HuH-7.5 (cell line): ENCODE data around the gene CAMKK1.

ENCODE experiments used
- DNase-seq: peaks from one replicate; pipeline ENCODE4 v3.0.0; 2011; ENCODE audit warnings: low spot score

The CAMKK1 gene

DNA sequence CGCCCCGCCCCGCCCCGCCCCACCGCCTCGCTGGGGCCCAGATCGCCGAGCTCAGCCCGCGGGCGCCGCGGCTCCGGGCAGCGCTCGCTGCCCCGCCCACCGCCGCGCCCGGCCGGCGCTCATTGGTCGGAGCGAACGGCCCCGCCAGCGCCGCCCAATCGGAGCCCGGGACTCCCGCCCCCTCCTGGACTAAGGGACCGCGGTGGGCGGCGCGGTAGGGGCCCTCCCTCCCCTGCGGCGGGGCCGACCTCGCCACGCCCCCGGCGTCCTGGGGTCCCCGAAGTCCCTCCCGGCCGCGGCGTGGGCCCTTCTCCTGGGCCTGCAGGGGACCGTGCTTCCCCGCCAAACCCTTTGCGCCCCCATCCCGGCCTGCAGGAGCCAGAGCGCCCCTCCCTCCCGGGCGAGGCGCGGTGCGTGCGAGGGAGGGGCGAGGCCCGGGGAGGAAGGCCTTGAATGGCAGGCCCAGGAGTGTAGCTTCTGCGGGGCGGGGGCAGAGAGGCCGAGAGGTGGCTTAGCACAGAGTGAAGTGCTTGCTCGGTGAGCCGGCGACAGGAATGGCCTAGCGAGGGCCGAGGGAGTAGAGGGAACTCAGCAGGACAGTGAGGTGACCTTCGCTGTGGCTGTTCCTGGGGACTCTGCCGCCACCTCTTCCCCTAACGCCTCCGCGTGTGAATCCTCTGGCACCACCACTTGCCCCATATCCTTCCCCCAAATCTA, at the start of gene CAMKK1:
Gene CAMKK1, minus strand, starts transcription at position 51 of the 717 bp plus-strand sequence. CDS start 7,366 bp downstream, outside the sequence.
- DNase-seq = peak; percentile 96

- DNase-seq = no peak
These were observed 48.3 kb upstream of the CAMKK1 start for GRCh38 chr17:3940965-3941698.

- DNase-seq = no peak
These were observed 44.5 kb upstream of the CAMKK1 start for GRCh38 chr17:3937359-3937758.

DNA sequence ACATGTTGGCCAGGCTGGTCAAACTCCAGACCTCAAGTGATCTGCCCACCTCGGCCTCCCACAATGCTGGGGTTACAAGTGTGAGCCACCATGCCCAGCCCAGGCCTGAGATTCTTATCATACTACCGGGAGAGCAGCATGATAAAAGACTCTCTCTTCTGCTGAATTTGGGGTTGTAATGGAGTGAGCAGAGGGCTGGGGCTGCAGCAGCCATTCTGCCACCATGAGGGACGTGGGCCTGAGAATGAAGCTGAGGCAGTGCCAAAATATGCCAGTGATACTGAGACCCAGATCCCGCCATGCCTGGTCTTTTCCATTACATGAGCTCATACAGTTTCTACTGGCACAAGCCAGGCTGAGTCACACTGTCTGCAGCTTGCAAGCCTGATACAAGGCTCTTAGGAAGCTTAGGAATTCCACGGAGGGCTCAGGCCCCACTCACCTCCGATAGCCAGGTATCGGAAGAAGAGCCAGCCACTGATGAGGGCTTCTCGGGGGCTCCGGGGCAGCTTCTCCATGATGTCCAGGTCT, 43.0 kb upstream of the CAMKK1 start:
- no peak for DNase-seq

GRCh38 chr17:3935140-3935542, 42.3 kb upstream of the CAMKK1 start:
- peak; percentile 89 for DNase-seq

GRCh38 chr17:3929764-3930163, 36.9 kb upstream of the CAMKK1 start:
- no peak for DNase-seq

- no peak for DNase-seq
These were observed 36.3 kb upstream of the CAMKK1 start for GRCh38 chr17:3929181-3929580.

DNA sequence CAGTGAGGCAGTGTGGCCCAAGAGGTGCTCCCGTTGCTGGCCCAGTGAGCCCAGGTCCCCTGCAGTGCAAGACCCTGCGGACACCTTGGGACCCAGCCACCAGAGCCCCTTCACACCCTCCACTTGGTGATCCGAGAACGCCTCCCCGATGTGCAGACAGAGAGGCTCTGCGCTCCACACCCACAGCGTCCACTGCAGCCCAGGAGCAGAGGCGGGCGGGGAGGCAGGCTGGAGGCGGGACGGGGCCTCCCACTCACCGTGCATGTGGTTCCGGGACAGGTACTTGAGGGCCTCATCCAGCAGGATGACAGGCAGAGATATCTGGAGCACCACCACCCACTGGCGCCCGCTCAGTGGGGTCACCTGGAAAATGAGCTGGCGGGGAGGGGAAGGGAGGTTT, 35.6 kb upstream of the CAMKK1 start:
- DNase-seq = no peak

GRCh38 chr17:3927628-3928340, 34.9 kb upstream of the CAMKK1 start:
- DNase-seq = no peak

- no peak for DNase-seq
These were observed 34.2 kb upstream of the CAMKK1 start for GRCh38 chr17:3926860-3927627.

GRCh38 chr17:3925684-3926485, 33.0 kb upstream of the CAMKK1 start:
- no peak for DNase-seq

GRCh38 chr17:3924512-3925350, 31.9 kb upstream of the CAMKK1 start:
- DNase-seq = no peak

DNA sequence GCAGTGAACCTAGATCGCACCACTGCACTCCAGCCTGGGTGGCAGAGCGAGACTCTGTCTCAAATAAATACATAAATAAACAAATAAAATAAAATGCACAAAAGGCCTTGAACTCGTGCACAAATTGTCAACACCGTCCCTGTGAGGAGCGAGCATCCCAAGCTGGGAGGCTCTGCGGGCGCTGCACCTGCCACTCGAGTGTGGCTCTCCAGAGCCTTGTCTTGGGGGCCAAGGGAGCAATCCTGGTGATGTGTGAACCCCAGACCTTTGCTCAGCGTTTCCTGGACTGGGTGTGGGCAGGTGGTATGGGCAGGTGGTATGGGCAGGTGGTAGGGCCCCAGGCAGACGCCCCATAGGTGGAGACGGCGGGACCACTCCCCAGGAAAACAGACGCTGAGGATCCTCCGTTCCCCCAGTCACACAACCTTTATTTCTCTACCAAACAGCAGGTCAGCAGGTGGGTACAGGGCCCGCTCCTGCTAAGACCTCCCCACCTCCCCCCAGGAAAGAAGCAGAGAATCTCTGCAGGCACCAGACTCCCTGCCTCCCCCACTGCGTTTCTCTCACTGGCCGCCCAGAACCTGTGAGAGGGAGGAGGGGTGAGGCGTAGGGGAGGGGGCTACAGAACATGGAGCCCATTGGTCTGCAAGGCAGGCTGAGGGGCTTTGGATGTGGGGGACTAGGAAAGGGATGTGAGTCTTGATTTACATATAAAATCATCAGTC, 30.8 kb upstream of the CAMKK1 start:
- DNase-seq = no peak

GRCh38 chr17:3922765-3923164, 29.9 kb upstream of the CAMKK1 start:
- DNase-seq = no peak

GRCh38 chr17:3921502-3922319, 28.9 kb upstream of the CAMKK1 start:
- no peak for DNase-seq

DNA sequence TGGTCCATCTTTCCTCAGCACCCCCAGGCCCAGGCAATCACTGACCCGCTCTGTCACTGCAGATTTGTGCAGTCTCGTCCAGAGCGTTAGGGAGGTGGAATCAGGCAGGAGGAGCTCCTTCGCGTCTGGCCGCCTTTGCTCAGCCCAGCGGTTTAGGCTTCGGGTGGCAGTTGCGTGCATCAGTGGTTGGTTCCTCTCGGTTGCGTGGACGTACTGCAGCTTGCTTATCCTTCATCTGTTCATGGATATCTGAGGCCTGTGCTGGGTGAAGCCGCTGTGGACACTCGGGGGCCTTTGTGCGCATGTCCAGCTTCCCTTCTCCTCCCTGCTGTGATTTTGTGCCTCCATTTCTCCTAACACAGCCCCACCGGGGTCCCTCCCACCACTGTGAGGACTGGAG, 28.2 kb upstream of the CAMKK1 start:
- no peak for DNase-seq

GRCh38 chr17:3919123-3919624, 26.3 kb upstream of the CAMKK1 start:
- DNase-seq = no peak

DNA sequence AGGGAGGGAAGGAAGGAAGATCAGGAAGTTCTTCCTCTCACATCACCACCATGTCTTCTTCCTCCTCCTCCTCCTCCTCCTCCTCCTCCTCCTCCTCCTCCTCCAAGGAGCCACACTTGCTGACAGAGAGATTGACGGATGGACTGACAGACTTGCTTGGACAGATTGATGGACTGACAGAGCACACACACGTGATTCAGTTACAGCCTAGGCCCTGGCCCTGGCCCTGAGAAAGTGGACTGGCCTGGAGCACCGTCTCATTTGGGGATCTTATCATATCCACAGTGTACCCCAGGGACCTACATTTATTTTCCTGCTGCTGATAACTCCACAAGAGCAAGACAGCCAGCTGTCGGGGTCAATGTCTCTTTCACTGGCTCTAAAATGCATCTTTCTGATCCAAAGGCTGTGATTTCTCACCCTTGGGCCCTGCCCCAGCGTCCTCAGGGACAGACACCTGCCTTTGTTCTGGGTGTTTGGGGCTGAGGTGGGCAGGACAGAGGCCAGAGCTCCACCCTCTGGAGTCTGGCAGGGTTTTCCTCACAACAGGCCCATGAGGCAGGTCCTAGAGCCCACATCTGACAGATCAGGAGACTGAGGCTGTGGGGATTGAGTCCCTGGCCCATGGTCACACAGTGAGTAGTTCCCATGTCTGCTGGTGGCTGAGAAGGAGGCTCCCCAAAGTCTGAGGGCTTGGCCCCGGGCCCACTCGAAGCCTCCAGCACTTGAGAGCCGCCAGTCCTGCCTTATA, 25.7 kb upstream of the CAMKK1 start:
- no peak for DNase-seq
